DMS153 (cell line): ENCODE measurements around the gene DENND1A.

Source experiments
- DNase-seq: peaks from one replicate; lab custom pipeline; 2025; lab: John Stamatoyannopoulos, UW

The DENND1A gene

GRCh38 chr9:123370526-123371227 is 559.2 kb downstream of the DENND1A start:
- no peak for DNase-seq

GRCh38 chr9:123370108-123370507 is 559.8 kb downstream of the DENND1A start:
- DNase-seq = no peak

GRCh38 chr9:123369296-123369695 is 560.6 kb downstream of the DENND1A start:
- DNase-seq = no peak

GRCh38 chr9:123368536-123369153 is 561.3 kb downstream of the DENND1A start:
- no peak for DNase-seq

- no peak for DNase-seq
Measured at GRCh38 chr9:123368023-123368422, 561.9 kb downstream of the DENND1A start.

GRCh38 chr9:123365881-123366528 is 563.9 kb downstream of the DENND1A start:
- no peak for DNase-seq

GRCh38 chr9:123365287-123365880 is 564.5 kb downstream of the DENND1A start:
- no peak for DNase-seq

GRCh38 chr9:123364241-123364824 is 565.6 kb downstream of the DENND1A start:
- DNase-seq = no peak

- no peak for DNase-seq
Measured at GRCh38 chr9:123362856-123363255, 567.1 kb downstream of the DENND1A start.

GRCh38 chr9:123361731-123362510 is 568.0 kb downstream of the DENND1A start:
- no peak for DNase-seq

GRCh38 chr9:123361086-123361730 is 568.7 kb downstream of the DENND1A start:
- DNase-seq = no peak

- DNase-seq = peak; percentile 61
Measured at GRCh38 chr9:123360161-123361085, 569.5 kb downstream of the DENND1A start.

- DNase-seq = peak; percentile 68
Measured at GRCh38 chr9:123359546-123359945, 570.4 kb downstream of the DENND1A start.

- no peak for DNase-seq
Measured at GRCh38 chr9:123359106-123359505, 570.8 kb downstream of the DENND1A start.

GRCh38 chr9:123358181-123358905 is 571.6 kb downstream of the DENND1A start:
- DNase-seq = no peak

- no peak for DNase-seq
Measured at GRCh38 chr9:123357743-123358059, 572.2 kb downstream of the DENND1A start.

GRCh38 chr9:123356851-123357742 is 572.8 kb downstream of the DENND1A start:
- DNase-seq = no peak

- no peak for DNase-seq
Measured at GRCh38 chr9:123355761-123356431, 574.0 kb downstream of the DENND1A start, which contains the start of gene CRB2. Gene CRB2, plus strand, starts transcription at chr9:123356197. Its CDS starts 64 bp downstream, at chr9:123356261.
